GM21737 (cell line): ENCODE data around the gene MAP3K13.
A peak's percentile ranks its signal among the peaks of the same experiment; 100 is the strongest.
"Not testable (repeated sequence)": the region's sequence is repeated elsewhere in the genome, so short reads cannot be mapped to it uniquely, and the experiment has no call there.

ENCODE experiments used
- ATAC-seq: cut with Tn5 transposase; IDR thresholded peaks from one replicate; pipeline ENCODE4 v1.9.1; 2021; ENCODE audit warnings: mild to moderate bottlenecking, moderate library complexity; ENCODE audit not compliant: unreplicated experiment

Gene MAP3K13

DNA sequence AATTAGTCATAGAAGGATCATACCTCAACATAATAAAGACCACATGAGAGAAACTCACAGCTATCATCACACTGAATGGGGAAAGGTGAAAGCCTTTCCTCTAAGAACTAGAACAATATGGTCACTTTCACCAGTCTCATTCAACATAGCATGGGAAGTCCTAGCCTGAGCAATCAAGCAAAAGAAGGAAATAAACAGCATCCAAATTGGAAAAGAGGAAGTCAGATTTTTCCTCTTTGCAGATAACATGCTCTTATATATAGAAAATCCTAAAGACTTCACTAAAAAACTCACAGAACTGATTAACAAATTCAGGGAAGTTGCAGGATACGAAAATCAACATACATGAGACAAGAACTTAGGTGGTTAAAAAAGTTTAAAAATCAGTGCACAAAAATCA lies 24.7 kb downstream of the MAP3K13 start:
- no peak for ATAC-seq

DNA sequence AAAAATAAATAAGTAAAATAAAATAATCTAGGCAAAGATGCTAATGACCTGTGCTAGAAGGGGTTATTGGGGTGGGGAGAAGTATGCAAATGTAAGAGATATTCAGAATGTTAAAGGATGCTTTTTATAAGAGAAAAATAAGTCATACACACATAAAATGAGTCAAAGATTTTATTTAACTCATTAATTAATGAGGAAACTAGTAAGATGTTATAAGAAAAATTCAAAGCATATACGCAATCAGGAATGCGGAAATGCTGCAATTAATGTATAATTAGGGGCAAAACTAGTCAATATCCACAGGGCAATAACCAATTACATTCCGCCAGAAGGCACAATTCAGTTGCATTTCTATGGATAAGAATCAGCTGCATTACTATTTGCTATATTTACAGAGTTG lies 30.1 kb downstream of the MAP3K13 start:
- ATAC-seq: no peak

DNA sequence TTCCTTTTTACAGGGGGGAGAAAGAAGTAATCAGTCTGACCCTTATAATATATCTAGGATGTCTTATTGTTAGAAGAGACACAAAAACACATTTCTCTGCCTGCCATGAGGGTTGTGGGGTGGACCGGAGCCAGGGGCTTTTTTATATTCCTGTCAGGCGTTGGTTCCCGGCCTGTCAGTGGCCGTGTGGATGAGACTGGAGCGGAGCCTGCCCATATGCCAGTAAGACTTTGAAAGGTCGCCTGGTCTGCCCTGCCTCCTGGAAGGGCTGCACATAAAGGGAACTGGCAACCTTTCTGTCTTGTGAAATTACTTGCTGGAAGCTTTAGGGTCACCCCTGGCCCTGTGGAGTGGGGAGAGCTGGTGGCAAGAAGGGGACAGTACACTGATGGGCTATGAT lies 34.7 kb downstream of the MAP3K13 start:
- ATAC-seq: no peak

DNA sequence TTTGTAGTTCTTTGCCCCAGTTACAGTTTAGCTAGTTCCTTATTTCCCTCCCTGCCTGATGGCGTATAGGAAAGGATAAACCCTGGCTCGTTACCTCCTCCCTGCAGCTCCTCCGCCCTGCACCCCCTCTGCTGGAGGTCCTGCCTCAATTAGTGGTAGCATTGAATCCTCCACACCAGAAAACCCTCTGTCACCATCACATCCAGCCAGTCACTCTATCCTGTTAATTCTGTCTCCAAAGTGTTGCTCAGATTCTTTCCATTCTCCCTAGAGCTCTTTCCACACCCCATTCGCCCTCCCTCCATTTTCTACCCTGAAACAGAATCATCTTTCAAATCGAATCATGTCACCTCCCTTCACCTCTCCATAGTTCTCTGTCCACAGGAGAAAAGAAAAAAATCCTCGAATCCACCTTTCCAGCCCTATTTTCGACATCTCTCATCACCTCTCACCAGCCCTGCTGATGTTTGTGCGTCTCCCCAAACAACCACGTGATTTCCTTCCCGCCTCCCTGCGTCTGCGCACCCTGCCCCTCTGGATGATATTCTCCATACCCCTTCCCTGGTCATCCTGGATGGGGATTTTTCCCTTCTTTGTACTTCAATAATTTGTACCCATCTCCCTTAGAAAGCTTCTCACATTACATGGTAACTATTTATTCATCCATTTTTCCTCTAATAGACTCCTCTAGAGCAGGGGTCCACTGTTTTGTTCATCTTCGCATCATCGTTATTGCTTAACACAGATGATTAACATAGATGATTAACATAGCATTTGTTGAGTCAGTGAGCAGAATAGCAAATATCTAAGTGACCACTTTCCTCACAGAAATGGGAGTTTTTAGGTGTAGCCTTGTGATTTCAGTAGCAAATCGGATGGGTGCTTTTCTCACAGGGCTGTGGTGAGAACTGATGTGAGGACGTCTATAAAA lies 37.1 kb downstream of the MAP3K13 start:
- ATAC-seq: no peak

DNA sequence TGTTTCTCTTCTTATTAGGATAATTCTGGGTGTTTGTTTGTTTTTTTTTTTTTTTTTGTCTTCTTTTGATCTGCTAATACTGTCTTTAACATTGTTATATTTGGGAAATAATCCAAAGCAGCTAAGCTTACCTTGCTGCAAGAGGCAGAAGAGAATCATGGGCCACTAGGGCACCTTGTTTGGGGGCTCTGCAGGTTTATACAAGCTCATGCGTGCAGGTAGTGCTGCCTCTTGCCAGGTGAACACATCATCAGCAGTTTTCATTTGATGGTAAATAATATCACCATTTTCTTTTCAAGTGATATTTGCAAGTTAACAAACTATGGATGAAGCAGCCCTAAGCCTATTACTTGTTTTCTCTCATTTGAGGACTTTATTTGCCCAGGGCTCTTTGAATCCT lies 37.9 kb downstream of the MAP3K13 start:
- no peak for ATAC-seq

DNA sequence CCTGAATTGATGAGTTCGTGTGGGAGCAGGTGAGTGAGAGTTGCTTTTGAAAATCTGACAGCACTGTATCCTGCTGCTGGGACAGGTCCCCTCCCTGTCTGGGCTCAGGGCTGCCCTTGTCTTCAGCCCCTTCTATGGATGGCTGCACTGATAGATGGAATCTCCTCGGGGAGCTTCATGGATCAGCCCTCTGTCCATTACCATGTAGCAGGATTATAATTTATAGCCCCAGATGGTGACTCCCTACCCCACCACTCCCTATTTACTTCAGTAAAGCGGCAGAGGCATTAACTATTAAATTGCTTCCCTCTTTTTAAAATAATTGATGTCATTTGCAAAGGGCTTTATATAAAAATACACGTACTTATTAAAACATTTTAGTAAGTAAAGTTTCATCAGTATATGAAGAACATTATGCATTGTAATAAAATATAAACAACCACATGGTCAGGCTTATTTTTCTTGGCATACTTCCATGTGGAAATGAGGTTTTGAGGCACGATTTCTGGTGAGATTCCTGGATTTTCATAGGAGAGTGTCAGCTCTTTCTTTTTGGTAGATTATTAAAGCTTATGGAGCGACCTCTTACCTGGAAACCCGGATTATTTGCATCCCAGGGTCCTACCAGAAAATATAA lies 38.5 kb downstream of the MAP3K13 start:
- ATAC-seq: no peak

DNA sequence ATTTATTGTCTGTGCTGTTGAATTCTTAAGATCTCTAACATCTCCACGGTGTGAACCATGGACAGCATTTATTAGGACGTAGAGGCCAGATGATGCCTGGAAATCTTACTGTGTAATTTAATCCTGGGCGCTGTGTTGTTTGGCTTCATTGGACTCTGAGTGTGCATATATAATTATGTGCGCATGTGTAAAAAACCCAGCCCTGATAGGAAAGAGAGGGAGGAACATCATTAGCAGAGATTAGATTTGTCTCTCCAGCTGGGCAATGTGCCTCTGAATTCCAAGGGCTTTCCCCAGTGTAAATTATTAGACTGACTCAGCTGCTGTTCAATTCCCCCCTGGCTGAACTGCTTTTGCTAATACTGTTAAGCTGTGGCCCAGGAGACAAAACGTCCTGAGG lies 39.6 kb downstream of the MAP3K13 start:
- ATAC-seq: no peak

DNA sequence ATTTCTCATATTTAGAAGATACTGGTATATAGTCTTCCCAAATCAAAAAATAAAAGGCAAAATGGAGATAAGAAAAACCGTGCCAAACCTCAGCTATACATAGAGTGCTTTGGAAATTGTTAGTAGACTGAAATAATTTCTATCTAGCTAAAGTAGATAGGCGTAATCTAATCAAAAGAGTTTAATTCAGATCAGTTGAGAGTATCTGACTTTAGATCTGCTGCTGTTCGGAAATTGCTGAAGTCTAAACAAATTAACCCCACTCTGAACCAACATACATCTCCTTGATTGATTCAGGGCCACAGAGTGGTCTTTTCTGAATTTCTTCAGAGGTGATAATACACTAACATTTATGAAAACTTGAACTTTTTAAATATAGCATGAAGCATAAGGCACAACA lies 40.1 kb downstream of the MAP3K13 start:
- no peak for ATAC-seq

DNA sequence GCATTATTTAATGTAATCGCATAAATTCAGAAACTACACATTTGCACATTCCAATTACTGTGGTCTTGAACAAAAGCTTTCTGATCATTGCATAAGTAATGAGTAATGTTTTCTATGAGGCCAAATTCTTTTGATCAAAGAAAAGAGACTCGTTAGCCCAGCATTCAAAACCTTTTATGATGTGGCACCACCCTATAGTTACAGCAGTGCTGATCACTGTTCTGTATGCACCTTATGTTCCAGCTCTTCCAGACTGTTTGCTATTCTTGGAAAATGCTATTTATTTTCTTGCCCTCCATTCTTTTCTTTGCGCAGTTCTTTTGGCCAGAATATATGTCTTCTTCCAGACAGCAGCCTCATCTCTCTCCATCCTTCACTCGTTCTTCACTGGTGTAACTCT lies 42.3 kb downstream of the MAP3K13 start:
- ATAC-seq: no peak

DNA sequence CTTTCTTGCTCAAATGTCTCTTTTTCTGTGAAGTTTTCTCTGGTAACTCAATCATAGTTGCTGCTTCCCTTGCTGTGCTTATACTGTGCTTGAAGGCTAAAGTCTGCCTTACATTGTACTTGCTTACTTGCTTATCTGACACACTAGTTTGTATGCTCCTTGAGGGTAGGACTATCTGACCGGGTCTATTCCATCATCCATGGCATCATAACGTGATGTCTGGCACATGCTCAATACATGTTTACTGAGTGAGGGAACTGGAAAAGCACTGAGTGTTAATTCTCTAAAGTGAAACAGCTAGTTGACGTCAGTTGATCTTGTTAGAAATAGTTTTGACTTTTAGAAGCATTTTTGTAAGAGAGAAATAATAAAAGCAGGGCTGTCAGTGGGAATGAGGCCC lies 42.7 kb downstream of the MAP3K13 start:
- no peak for ATAC-seq

DNA sequence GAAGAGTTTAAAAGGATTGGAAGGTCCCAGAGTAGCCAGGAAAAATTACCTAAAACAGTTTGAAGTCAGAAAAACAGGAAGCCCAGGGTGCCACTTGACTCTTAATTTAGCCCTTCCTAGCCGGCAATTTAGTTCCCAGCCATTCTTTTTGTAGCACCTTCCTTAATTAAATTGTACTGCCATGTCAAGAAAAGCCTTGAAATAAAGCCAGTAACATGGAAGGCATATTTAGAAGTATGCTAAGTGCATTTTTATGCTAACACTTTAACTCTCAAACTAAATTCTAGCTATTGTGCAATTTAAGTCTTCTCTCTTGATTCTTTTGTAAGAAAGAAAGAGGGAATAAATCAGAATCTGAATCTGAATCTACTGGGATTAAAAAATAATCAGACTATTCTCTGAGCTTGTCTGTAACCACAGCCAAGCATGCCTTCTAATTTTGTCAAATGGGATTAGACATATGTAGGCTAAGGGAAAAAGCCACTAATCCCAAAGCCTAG lies 43.2 kb downstream of the MAP3K13 start:
- ATAC-seq: no peak

DNA sequence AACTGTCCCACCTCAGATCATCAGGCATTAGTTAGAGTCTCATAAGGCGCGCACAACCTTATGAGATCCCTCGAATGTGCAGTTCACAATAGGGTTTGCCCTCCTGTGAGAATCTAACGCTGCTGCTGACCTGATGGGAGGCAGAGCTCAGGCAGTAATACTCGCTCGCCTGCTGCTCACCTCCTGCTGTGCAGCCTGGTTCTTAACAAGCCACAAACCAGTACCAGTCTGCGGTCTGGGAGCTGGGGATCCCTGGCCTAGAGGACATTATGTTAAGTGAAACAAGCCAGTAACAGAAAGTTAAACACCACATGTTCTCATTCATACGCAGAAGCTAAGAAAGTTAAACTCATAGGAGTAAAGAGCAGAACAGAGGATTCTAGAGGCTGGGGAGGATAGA lies 47.0 kb downstream of the MAP3K13 start:
- ATAC-seq: no peak

DNA sequence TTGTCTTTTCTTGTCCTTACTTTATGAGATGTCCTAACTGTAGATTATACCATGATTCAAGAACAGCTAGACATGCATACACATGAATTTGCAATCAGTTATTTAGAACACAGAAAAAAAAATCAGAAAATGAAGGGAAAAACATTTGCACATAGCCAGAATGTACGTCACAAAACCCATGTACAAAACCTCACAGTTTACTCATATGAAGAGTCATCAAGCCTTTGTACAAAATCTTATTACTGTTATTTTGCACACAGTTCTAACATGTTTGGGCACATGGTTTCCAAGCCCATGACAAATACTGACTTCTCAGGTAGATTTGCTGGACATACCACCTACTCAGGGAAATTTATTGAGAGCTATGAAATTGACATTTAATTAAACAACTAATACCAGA lies 48.2 kb downstream of the MAP3K13 start:
- ATAC-seq: no peak

DNA sequence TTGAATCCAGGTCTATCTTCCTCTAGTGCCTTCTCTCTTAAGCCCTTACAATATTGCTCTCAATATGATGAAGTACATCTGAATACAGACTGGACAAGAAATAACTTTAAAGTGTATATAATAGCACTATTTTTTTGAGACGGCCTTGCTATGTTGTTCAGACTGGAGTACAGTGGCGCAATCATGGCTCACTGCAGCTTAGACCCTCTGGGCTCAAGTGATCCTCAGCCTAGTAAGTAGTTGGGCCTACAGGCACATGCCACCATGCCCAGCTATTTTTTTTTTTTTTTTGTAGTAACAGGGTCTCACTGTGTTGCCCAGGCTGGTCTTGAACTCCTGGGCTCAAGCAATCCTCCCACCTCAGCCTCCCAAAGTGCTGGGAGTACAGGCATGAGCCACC lies 53.6 kb downstream of the MAP3K13 start:
- ATAC-seq: no peak

DNA sequence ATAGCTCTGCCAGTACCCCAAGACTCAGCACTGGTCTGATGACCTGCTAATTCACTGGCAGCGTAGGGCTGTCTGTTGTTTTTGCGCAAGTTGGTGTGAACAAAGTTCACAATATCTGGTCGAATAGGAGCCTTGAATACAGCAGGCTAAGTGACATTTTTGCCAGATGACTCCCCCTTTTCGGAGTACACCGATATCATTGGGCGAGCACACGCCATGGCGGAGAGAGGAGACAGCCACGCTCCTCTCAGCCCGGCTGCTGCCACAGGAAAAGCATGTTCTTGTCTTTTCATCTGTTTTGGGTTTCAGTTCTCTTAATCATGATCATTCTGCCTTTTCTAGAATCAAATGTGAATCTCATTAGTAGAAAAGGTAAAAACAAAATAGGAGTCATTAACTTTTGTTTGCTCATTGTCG lies 55.6 kb downstream of the MAP3K13 start:
- ATAC-seq: not testable (repeated sequence)

DNA sequence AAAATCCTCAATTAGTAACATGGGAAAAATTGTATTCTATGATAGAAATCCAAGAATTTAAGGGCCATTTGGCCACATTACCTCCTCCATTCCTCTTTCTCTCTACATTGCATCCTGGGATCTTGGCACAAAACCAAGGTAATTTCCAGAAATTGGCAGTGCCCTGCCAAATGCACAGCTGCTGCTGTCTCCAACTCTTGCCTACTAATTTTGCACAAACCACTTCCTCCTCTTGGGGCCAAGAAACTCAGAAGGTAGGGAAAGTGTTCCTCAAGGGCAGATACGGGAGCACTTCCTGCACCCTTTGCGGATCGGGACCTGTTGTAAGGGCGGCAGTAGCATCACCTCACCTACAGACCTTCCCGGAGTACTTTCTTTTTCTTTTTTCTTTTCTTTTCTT lies 57.8 kb downstream of the MAP3K13 start:
- no peak for ATAC-seq

DNA sequence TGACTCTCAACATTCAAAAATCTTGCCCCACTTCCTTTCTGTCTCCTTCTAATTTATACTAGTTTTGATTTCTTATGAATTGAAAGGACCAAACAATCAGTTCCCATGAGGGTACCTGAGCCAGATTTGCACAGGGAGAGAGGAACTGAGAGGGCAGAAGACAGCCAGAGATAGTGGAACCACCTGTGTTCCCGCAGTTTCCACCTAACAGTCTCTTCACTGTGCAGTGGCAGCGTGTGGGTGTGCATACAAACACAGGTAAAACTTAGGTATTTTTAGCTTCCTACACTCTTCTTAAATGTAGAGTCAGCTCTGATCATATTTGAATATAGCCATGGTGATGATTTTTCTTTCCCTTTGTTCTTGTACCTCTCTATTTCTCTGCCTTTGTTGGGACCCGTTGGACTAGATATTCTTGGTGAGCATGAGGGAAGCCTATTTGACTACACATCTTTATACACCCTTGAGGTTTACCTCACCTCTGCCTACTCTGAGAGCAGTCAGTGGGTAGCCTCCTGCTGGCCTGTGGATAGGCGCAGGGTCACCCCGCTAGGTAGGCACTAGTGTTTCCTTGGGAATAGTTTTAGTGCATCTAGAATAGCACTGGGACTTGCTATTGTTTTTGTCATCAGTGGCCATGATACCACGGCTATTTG lies 58.8 kb downstream of the MAP3K13 start:
- ATAC-seq: no peak

DNA sequence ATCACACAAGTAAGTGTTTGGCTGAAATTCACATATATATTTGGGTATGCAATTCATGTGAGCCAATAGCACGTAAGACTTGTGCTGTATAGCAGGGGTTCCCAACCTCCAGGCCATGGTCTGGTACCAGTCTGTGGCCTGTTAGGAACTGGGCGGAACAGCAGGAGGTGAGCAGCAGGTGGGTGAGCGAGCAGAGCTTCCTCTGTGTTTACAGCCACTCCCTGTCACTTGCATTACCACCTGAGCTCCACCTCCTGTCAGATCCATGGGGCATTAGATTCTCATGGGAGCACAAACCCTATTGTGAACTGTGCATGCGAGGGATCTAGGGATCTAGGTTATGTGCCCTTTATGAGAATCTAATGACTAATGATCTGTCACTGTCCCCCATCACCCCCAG lies 59.7 kb downstream of the MAP3K13 start:
- ATAC-seq: no peak

DNA sequence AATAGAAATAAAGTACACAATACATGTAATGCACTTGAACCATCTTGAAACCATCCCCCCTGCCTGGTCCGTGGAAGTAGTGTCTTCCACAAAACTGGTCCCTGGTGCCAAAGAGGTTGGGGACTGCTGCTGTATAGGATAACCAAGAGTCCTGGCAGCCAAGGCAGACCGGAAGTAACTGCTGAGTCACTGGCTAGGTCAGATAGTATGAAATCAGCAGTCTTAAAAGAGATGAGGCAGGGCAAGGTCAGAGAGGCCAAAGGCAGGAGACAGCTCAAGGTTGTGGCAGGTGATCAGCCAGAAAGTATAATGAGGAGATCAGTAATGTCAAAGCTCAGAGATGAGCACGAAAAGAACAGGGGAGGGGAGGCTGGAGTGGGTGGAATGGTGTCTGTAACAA lies 60.2 kb downstream of the MAP3K13 start:
- ATAC-seq: peak; percentile 65

DNA sequence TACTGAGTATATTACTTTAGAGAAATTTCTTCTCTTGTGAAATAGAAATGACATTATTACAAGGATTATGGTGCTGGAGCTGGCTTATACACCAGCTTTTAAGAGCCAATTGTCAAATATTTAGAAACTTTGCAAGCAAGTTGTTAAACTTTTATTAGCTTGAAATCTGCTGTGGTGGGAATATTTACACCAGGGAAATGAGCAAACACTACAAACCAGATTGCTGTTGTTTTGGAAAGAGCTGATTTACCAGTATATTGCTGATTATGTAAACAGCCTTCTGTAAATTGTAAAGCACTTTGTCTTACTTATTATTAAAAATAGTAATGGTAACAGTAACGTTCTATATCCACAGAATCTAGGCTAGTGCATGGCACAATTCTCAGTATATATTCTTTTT lies 61.5 kb downstream of the MAP3K13 start:
- no peak for ATAC-seq

DNA sequence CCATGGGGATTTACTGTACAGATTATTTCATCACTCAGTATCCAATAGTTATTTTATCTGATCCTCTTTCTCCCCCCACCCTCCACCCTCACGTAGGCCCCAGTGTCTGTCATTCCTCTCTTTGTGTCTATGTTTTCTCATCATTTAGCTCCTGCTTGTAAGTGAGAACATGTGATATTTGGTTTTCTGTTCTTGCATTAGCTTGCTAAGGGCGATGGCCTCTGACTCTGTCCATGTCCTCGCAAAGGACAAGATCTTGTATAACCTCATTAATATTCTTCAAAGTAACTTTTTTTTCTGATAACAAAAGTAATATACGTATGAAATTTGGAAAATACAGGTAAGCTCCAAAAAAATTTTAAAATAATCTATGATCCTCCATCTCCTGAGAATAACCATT lies 67.4 kb downstream of the MAP3K13 start:
- no peak for ATAC-seq
